Measurements from ENCODE around the gene PIGB. TPM values are rescaled to one million over a fixed set of nuclear protein-coding genes. Genes with fewer than 3 reads are reported as not detected.
"Not testable (repeated sequence)": the region's sequence is repeated elsewhere in the genome, so short reads cannot be mapped to it uniquely, and the experiment has no call there.

The PIGB gene
- total RNA-seq, result 23.4 and 24.0 TPM in 2 replicates

- intact Hi-C loops (cut with micrococcal nuclease), result loop anchor here (1.0 to 5.0 kb wide), 4 partner anchors 30 to 122 kb away; partner anchors contain the start of genes CCPG1, PIERCE2 and RAB27A
Observed at GRCh38 chr15:55318588-55319494, at the start of gene PIGB, which contains the start of gene PIGBOS1. TSS of gene PIGB (plus strand) at chr15:55319222. CDS start at chr15:55319251, 29 bp downstream. TSS of gene PIGBOS1 (minus strand) at chr15:55319123. CDS start at chr15:55317792, 1,331 bp downstream.

DNA sequence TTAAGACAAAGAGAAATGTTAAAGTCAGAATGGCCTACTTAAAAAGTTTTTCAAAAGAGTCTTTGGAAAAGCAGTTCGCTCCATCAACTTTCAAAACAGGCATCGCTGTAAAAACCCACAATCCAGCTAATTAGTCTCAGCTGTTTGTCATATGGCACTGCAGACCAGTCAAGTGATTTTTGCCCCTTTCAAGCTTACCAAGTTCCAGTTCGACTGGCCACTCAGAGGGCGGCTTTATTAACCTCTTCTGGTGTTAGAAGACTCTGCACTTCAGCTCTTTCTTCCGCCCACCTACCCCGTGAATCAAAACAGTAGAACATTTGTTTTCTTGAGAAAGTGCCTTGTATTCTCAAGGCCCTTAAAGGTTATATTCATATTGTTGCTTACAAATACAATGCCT lies 48.7 kb upstream of the PIGB start:
- intact Hi-C loops (cut with micrococcal nuclease), result no loop called here

DNA sequence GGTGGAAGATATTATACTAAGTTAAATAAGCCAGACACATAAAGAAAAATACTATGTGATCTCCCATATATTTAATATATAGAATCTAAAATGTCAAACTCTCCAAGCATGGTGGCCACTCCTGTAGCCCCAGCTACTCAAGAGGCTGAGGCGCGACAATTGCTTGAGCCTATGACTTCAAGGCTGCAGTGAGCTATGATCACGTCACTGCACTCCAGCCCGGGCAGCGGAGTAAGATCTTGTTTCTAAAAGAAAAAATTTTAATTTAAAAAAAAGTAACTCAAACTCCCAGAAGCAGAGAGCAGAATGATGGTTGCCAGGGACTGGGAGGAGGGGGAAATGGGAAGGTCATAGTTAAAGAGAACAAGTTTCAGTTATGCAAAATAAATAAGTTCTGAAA lies 42.7 kb upstream of the PIGB start:
- intact Hi-C loops (cut with micrococcal nuclease), result loop anchor here (2.0 kb wide), 2 partner anchors 22 to 132 kb away; partner anchors contain the start of genes CCPG1 and PIERCE2

GRCh38 chr15:55277116-55277564 lies 41.9 kb upstream of the PIGB start:
- intact Hi-C loops (cut with micrococcal nuclease), result loop anchor here (1.0 to 2.0 kb wide), 4 partner anchors 10 to 132 kb away; partner anchors contain the start of genes CCPG1, PIERCE2 and RAB27A

- intact Hi-C loops (cut with micrococcal nuclease), result loop anchor here (1.0 to 2.0 kb wide), 4 partner anchors 10 to 131 kb away; partner anchors contain the start of genes CCPG1, PIERCE2 and RAB27A
Observed at GRCh38 chr15:55277715-55278114, 41.3 kb upstream of the PIGB start.

- intact Hi-C loops (cut with micrococcal nuclease), result no loop called here
Observed at GRCh38 chr15:55279100-55279745, 39.8 kb upstream of the PIGB start.

GRCh38 chr15:55279746-55280351 lies 39.2 kb upstream of the PIGB start:
- intact Hi-C loops (cut with micrococcal nuclease), result loop anchor here (2.0 kb wide), 1 partner anchor 57 kb away; no protein-coding TSS in a partner anchor

GRCh38 chr15:55280589-55280988 lies 38.4 kb upstream of the PIGB start:
- intact Hi-C loops (cut with micrococcal nuclease), result loop anchor here (2.0 kb wide), 1 partner anchor 58 kb away; no protein-coding TSS in a partner anchor

DNA sequence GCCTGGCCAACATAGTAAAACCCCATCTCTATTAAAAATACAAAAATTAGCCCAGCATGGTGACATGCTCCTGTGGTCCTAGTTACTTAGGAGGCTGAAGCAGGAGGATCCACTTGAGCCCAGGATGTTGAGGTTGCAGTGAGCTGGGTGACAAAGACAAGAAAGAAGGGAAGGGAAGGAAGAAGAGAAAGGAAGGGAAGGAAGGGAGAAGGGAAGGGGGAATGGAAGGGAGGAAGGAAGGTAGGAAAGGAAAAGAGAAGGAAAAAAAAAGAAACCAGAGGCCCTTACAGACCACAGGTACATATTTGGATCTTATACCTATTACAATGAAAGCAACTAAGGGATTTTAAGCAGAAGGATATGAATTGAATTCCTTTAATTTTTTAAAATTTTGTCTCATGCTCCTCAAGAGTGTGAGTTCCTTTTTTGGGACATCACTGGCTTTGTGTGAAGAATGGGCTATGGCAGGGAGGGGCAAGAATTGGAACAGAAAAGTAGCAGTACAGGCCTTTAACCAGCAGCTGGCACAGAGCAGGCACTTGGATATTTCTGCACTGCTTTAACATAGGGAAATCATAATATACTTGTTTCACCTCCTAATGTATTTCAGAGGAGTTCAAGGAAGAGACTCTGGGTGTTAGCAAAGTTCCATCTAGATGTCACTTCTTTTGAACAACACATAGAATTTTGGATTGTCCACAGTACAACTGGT lies 37.3 kb upstream of the PIGB start:
- intact Hi-C loops (cut with micrococcal nuclease), result loop anchor here (2.0 kb wide), 1 partner anchor 59 kb away; no protein-coding TSS in a partner anchor

GRCh38 chr15:55282284-55282833 lies 36.7 kb upstream of the PIGB start:
- intact Hi-C loops (cut with micrococcal nuclease), result no loop called here

DNA sequence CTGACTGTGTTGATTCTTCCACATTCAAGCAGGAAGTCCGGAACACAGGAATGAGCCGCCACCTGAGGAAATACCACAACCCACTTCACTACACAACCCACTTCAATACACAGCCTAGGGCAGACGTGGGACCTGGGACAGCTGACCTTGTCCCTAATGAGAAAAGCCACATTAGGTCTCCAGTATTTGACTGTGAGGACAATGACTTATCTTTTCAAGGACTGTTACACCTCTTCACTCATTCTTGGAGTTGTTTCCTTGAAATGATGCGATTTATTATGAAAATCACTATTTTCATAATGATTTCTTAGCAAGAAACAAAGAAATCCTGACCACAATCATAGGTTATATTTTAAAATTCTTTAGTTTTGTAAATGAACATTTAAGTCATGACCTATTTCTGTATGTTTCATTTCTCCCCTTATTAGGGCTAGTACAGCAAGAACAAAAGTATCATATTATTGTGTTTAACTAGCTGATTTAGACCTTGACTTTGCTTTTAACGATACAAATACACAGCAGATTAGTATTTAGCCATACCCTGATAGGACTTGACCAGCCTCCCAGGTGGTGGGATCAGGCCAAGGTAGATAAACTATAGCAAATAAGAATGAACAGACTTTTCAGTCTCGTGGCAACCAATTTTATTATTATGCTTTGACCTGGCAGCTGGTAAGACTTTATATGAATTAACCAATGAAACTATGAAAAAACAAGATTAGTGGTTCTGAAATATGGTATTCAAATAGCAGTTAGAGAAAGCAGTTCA lies 35.5 kb upstream of the PIGB start:
- intact Hi-C loops (cut with micrococcal nuclease), result no loop called here

DNA sequence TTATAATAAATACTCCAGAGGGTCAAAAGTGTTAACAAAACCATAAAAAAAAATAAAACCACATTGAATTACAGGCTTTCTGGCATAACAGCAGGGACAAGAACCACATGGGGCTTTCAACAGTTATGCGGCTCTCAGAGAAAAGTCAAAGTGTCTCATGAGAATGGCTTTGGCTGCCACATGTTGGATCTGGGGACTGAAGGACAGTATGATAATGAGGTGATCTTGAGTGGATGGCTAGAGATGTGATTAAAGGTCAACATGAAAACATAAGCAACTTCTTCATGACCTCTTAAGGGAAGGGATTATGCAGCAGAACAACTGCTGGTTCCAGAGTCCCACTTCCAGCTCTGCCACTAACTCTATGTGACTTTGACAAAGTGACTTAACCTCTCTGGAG lies 34.6 kb upstream of the PIGB start:
- intact Hi-C loops (cut with micrococcal nuclease), result no loop called here

DNA sequence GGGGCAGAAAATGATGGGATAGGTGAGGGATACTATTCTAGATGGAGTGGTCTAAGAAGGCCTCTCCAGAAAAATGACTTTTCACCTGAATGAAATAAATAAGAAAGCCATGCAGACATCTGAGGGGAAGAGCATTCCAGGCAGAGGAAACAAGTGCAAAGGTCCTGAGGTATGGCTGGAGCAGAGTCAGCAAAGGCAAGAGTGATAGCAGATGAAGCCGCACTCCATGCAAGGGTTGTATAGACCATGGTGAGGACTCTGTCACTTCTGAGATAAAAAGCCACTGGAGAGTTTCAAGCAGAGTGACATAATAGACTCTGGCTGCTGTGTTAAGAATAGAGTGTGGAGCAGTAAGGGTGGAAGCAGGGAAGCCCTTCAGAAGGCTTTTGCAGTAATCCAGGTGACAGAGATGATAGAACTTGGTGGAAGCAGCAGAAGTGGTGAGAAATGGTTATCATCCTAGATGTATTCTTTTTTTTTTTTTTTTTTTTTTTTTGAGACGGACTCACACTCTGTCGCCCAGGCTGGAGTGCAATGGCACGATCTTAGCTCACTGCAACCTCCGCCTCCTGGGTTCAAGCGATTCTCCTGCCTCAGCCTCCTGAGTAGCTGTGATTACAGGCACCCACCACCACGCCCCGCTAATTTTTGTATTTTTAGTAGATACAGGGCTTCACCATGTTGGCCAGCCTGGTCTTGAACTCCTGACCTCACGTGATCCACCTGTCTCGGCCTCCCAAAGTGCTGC lies 32.4 kb upstream of the PIGB start:
- intact Hi-C loops (cut with micrococcal nuclease), result not testable (repeated sequence)

- intact Hi-C loops (cut with micrococcal nuclease), result no loop called here
Observed at GRCh38 chr15:55288006-55288717, 30.9 kb upstream of the PIGB start.

GRCh38 chr15:55289011-55289745 lies 29.8 kb upstream of the PIGB start:
- intact Hi-C loops (cut with micrococcal nuclease), result loop anchor here (1.0 kb wide), 3 partner anchors 12 to 30 kb away; partner anchors contain the start of genes PIGB and PIGBOS1

- intact Hi-C loops (cut with micrococcal nuclease), result loop anchor here (1.0 to 2.0 kb wide), 6 partner anchors 13 to 149 kb away; partner anchors contain the start of genes PIGB and PIGBOS1
Observed at GRCh38 chr15:55289746-55290527, 29.1 kb upstream of the PIGB start, which contains the start of gene RAB27A. TSS of gene RAB27A (minus strand) at chr15:55289813. CDS start at chr15:55234934, 54,879 bp downstream.

Data from T-helper 2 cell treated with Interferon-gamma antibody and Interleukin-4, amounts not matched to agents 100 ng/mL and 5 ng/mL, for 36 hours (primary cell).